Measurements from ENCODE around the gene ZNF512B.

GRCh38 chr20:63974402-63975200 lies 4.9 kb upstream of the ZNF512B start:
- TF ChIP-seq, protein P1, sequence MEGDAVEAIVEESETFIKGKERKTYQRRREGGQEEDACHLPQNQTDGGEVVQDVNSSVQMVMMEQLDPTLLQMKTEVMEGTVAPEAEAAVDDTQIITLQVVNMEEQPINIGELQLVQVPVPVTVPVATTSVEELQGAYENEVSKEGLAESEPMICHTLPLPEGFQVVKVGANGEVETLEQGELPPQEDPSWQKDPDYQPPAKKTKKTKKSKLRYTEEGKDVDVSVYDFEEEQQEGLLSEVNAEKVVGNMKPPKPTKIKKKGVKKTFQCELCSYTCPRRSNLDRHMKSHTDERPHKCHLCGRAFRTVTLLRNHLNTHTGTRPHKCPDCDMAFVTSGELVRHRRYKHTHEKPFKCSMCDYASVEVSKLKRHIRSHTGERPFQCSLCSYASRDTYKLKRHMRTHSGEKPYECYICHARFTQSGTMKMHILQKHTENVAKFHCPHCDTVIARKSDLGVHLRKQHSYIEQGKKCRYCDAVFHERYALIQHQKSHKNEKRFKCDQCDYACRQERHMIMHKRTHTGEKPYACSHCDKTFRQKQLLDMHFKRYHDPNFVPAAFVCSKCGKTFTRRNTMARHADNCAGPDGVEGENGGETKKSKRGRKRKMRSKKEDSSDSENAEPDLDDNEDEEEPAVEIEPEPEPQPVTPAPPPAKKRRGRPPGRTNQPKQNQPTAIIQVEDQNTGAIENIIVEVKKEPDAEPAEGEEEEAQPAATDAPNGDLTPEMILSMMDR (IDR thresholded peaks at IDR 0.05; ENCODE audit: low read length), result no peak
- TF ChIP-seq EZH2 (optimal IDR thresholded peaks at IDR 0.05; ENCODE audit: low read depth, low read length), result no peak

All from MM.1S (cell line).